HG03520 (cell line): ENCODE measurements around the gene FOXC2.

ENCODE experiments used
- ATAC-seq: cut with Tn5 transposase; IDR thresholded peaks from one replicate; pipeline ENCODE4 v1.9.1; 2021; ENCODE audit warnings: mild to moderate bottlenecking, moderate library complexity; ENCODE audit not compliant: unreplicated experiment

Gene FOXC2

DNA sequence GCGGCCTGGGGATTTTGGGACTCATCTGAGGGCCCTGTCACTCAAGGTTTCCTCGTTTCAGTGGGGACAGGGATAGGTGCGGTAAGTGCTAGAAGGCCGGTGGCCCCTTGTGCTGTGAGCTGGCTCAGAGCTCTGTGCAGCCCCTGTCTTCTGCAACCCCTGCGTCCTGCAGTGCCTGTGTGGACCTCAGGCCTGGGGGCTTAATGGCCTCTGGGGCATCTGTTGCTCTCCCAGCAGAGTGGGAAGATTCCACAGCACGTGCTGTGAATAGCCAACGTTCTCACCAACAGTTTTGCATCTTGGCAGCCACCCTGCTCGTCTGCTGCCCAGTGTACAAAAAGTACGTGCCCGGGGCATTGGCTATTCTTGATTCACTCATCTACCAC is 4.9 kb downstream of the FOXC2 start:
- ATAC-seq: no peak

GRCh38 chr16:86572041-86572521 is 5.5 kb downstream of the FOXC2 start:
- no peak for ATAC-seq

- no peak for ATAC-seq
Observed at GRCh38 chr16:86572606-86573005, 6.0 kb downstream of the FOXC2 start.

GRCh38 chr16:86573215-86573614 is 6.6 kb downstream of the FOXC2 start:
- no peak for ATAC-seq

DNA sequence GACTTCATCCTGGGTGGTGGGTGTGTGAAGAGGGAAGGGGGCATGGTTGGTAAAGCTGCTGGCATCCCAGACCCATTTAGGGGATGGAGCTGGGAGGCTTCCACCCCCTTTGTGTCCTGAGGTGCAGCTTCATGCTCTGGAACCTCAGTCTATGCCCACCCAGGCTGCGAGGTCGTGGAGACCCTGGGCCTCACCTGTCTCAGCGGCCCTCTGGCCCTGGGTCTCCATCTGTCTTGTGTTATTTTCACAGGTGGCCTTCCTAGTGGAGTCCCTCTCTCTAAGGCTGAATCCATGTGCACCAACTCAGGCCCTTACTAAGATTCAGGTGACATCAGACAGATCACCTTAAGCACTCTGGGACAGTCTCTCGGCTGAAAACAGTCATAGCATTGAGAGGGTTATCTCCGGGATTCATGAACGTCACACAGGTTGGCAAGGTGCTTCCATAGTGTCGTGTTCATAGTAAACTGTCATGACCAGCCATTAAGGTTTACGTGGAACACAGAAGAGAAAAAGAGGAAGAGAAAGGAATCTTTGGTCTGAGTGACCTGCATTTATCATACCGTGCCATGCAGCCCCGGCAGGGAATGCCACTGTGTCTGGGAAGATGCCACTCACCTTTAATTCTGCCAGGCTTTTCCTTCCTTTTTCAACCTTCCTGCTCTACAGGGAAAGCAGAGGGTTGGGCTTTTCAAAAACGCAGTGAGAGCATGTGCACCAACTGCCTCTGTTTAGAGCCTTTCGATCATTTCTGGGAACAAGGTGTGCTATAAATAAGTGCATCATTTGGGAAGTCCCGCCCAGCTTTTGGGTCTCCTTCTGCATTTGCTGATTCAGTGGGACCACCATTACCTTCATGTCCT is 7.2 kb downstream of the FOXC2 start:
- ATAC-seq: no peak

- no peak for ATAC-seq
Observed at GRCh38 chr16:86574646-86575045, 8.0 kb downstream of the FOXC2 start.

DNA sequence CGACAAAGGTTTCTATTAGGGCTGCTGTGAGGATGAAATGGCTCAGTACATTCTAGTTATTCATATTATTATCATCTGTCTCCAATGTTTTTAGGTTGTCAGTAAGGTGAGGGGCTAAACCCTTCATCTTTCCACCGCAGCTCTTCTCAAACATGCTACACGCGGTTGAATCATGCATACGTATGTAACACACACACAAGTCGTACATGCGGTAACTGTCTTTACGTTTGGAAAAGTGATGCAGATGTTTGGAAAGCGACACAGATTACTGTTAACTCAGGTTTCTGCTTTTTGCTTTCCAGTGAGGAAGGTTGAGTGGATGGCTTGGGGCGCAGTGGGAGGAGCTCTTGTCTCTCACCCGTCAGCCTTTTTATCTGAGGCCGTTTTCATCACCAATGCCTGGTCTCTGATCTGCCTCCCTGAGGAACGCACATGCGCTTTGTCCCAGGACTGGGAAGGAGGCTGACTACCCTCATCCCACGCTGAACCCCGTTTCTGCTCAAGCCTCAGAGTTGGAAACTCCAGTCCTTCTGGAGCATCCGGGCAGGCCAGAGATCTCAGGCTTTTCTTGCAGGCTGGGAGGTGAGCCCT is 8.6 kb downstream of the FOXC2 start:
- no peak for ATAC-seq

DNA sequence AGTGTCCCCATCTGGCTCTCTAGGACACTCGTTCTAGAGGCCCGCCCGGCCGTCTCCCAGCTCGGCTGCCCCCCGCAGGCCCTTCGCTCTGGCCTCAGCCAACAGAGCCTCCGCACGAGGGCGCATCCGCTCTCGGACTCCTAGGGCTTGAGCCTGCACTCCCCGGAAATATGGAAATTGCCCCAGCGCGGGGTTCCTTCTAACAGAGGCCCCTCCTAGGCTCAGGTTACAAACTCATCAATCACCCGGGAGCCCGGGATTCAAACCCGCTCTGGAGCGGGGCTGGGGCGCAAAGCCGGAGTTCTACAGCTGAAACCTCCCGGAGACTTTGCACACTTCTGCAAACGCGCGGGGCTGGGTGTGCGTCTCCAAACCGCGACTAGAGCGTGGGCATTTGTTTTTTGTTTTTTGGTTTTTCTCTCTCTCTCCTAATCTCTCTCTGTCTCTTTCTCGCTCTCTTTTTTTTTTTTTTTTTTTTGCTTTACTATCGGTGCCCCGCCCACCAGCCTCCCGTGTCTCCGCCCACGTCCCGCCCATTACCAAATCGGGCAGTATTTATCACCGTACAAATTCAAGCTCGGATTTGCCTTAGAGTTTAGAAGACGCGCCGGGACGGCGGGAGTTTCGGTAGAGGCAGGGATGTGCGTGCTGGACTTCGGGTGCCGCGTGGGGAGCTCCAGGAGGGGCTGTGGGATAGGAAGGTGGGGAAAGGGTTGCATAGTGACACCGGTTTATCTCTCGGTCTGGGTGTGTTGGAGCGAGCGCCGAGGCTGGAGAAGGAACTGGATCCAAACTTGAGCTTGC is 9.3 kb downstream of the FOXC2 start:
- ATAC-seq: no peak

DNA sequence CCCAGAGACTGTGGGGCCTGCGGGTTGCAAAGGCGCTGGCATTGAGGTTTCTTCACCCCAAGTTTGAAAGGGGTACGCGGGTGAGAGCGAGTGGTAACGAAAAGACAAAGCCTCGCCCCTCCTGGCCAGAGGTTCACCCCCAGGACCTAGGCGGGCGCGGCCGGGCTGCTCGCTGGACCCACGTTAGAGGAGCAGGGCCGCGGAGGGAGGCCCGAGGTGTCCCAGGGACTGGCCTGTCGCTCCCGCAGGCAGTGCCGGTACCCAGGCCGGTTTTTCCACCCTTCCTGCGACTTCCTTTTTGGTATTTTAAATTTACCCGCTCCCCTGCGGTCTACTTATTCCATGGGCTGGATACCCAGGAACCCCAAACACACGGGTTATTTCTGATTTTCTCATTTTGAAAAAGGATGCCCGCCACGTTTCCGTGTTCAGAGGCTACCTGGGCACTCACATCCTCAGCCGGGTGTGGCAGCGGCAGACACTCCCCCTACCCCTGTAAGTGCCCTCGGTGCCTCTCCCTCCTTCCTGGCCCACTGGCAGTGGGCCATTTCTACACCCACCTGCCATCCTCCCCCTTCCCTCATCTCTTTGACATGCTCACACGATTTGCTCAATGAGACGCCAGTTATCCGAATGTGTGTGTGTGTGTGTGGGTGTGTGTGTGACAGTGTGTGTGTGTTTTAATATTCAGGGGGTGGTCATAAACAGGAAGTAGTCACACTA is 10.1 kb downstream of the FOXC2 start:
- ATAC-seq: no peak

DNA sequence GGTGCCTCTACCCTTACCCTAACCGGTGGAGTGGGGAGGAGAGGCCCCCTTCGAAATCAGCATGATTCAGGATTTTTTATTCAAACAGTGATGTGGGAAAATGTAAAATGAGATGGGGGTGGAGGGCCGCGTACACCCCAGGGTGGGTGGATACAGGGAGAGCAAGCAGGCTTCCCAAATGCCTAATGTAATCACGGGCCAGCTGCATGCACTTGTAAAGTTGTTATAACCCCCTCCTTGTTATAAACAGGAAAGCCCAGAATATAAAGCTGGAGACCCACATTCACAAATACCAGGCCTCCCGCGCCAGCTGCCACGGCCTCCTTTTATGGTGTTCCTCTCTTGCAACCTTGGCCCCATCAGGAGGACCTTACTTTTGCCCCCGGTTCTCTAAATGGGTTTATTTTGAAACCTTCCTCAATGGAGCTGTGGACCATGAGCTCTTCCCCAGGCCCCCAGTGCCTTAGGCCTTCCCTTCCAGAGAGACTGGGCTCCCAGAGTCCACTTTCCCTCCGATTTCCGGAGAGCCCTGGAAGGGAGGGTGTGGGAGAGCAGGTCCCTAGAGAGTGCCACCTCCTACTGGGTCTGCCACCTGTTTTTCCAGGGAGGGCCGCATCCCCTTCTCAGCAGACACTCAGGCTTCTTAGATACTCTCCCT is 10.8 kb downstream of the FOXC2 start:
- no peak for ATAC-seq

DNA sequence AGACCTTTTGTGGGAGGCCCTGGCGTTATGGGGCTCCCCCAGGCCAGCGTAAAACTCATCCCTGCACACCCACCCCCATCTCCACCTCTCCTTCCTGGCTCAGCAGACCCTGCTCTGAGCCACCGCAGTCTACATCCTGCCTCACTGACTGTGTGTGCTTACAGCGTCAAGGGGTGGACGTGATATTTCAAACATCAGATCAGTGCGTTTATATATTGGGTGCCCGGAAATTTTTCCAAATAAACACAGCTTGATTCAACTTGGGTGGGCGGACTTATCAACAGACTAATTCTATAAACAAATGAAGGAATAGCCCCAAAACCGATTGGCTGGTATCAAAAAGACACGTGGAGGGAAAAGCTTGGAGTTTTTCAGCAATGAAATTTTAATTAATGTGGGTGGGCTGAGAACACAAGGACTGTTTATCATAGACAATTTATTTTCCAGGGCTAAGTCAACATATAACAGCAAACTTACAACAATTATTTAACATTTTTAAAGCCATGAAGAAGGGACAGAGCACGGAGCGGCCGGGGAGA is 11.5 kb downstream of the FOXC2 start, which contains the start of gene FOXL1:
Gene FOXL1 (plus strand): TSS at position 489 of the 539 bp plus-strand sequence. CDS start 175 bp downstream, outside the sequence.
- ATAC-seq: no peak

DNA sequence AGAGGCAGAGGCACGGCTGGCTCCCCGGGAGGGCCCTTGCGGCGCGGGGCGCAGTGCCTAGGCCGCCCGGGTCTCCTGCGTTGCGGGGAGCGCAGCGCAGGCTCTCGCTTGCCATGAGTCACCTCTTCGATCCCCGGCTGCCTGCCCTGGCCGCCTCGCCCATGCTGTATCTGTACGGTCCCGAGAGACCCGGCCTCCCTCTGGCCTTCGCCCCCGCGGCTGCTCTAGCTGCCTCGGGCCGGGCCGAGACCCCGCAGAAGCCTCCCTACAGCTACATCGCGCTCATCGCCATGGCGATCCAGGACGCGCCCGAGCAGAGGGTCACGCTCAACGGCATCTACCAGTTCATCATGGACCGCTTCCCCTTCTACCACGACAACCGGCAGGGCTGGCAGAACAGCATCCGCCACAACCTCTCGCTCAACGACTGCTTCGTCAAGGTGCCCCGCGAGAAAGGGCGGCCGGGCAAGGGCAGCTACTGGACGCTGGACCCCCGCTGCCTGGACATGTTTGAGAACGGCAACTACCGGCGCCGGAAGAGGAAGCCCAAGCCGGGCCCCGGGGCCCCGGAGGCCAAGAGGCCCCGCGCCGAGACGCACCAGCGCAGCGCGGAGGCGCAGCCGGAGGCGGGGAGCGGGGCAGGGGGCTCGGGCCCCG is 12.1 kb downstream of the FOXC2 start:
- no peak for ATAC-seq

- ATAC-seq: no peak
Observed at GRCh38 chr16:86579268-86580062, 12.8 kb downstream of the FOXC2 start.

DNA sequence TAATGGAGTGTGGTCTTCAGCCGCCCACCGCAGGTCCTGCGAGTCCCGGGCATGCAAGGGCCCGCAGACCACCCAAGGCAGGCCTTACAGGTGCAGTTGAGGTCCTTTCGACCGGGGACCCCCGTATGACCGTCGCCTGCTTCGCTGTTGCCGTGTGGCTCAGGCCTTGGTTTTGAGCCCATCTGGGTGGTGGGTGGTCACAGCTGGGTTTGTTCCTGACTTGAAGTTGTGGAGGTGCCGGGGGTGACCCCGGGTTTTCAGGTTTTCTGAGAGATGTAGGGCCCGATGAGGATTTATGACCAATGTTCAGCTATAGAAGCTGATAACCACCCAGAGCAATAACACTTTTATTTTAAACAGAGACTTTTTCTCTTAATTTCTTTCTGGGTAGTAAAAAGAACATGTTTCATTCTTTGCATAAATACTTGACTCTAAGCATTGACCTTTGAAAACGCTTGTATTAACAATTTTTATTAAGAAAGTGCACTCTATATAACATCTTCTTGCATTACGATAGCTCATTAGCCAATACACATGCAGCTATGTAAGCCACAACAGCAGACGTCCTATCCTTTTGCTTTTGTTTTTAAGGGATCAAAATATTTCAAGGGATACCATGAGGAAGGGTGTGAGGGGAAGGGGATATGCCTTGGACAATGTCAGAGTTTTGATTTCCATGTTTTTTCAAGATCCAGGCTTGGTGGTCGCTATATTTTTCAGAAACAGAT is 13.6 kb downstream of the FOXC2 start:
- ATAC-seq: no peak

DNA sequence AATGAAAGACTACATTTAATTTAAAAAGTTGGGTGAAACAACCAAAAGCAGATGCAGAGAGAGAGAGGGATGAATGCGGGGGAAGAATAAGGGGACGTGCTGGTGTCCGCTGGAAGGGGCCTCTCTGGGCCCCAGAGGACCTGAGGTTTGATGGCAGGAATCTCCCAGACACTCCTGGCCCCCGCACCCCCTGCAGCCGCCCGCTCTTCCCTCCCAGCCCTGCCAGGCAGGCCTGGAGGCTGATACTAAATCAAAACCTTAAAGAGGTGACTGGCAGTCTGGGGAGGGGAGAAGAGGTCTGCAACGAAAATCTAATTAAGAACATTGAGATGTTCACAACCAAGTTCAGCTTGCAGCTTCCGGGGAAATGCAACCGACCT is 14.2 kb downstream of the FOXC2 start:
- no peak for ATAC-seq

- no peak for ATAC-seq
Observed at GRCh38 chr16:86581458-86581857, 14.8 kb downstream of the FOXC2 start.

- ATAC-seq: no peak
Observed at GRCh38 chr16:86584071-86584685, 17.5 kb downstream of the FOXC2 start.
